ENCODE data around the gene COL1A1. TPM values are rescaled to one million over a fixed set of nuclear protein-coding genes. Genes with fewer than 3 reads are reported as not detected.

Gene COL1A1
- total RNA-seq, 2 donors from 2014 or later: 106 to 151 TPM

GRCh38 chr17:50151041-50151936 is 50.1 kb downstream of the COL1A1 start:
- DNase-seq (peak; percentile 93), ATAC-seq (peak; percentile 75 to 80)
- intact Hi-C loops (cut with DNase I): no loop called here

GRCh38 chr17:50150354-50151040 is 50.9 kb downstream of the COL1A1 start, which contains the start of gene PPP1R9B:
TSS of gene PPP1R9B (minus strand) at chr17:50150677. CDS start at chr17:50150513, 164 bp downstream.
- ATAC-seq (peak in 1 of 2 donors; percentile 2), DNase-seq (no peak)
- intact Hi-C loops (cut with DNase I): no loop called here

GRCh38 chr17:50149417-50150353 is 51.7 kb downstream of the COL1A1 start:
- intact Hi-C loops (cut with DNase I): no loop called here
- peak; percentile 0 to 9 for ATAC-seq
- peak; percentile 73 for DNase-seq

- intact Hi-C loops (cut with DNase I): no loop called here
- ATAC-seq (peak in 1 of 2 donors; percentile 7), DNase-seq (no peak)
Observed at GRCh38 chr17:50149091-50149416, 52.4 kb downstream of the COL1A1 start.

- peak; percentile 66 for DNase-seq
- ATAC-seq: peak; percentile 2 to 9
- intact Hi-C loops (cut with DNase I): no loop called here
Observed at GRCh38 chr17:50148226-50149090, 53.0 kb downstream of the COL1A1 start.

- ATAC-seq (peak in 1 of 2 donors; percentile 10), DNase-seq (no peak)
- intact Hi-C loops (cut with DNase I): no loop called here
Observed at GRCh38 chr17:50147841-50148225, 53.6 kb downstream of the COL1A1 start.

- ATAC-seq (peak in 1 of 2 donors; percentile 7), DNase-seq (no peak)
- intact Hi-C loops (cut with DNase I): no loop called here
Observed at GRCh38 chr17:50146927-50147665, 54.3 kb downstream of the COL1A1 start.

GRCh38 chr17:50146230-50146926 is 55.1 kb downstream of the COL1A1 start:
- intact Hi-C loops (cut with DNase I): no loop called here
- DNase-seq (no peak), ATAC-seq (no peak)

GRCh38 chr17:50145532-50146229 is 55.8 kb downstream of the COL1A1 start:
- intact Hi-C loops (cut with DNase I): no loop called here
- ATAC-seq: no peak
- no peak for DNase-seq

- no peak for ATAC-seq
- intact Hi-C loops (cut with DNase I): no loop called here
- peak; percentile 51 for DNase-seq
Observed at GRCh38 chr17:50144845-50145531, 56.4 kb downstream of the COL1A1 start.

- ATAC-seq (no peak), DNase-seq (no peak)
- intact Hi-C loops (cut with DNase I): no loop called here
Observed at GRCh38 chr17:50144355-50144754, 57.1 kb downstream of the COL1A1 start.

GRCh38 chr17:50143461-50144176 is 57.8 kb downstream of the COL1A1 start:
- intact Hi-C loops (cut with DNase I): no loop called here

GRCh38 chr17:50141745-50142110 is 59.7 kb downstream of the COL1A1 start:
- intact Hi-C loops (cut with DNase I): no loop called here
- ATAC-seq (no peak), DNase-seq (no peak)

More at GRCh38 chr17:50143461-50144176, 57.8 kb downstream of the COL1A1 start:
- ATAC-seq (no peak), DNase-seq (no peak)

GRCh38 chr17:50141026-50141744 is 60.2 kb downstream of the COL1A1 start:
- intact Hi-C loops (cut with DNase I): no loop called here
- DNase-seq: no peak
- peak in 1 of 2 donors; percentile 1 for ATAC-seq

Measured in left cardiac atrium (tissue), 4 donors.